ENCODE measurements around the gene OR52I2.

The OR52I2 gene

GRCh38 chr11:4576880-4577279, 4.7 kb upstream of the OR52I2 start:
- DNase-seq (ENCODE audit: low read depth, low spot score): no peak
- POLR2A ChIA-PET: no interaction called here
- no peak for TF ChIP-seq CTCF (IDR thresholded peaks at IDR 0.05; ENCODE audit: insufficient read depth, low read length, missing control alignments)
- CTCF ChIA-PET: interaction anchor here (0.5 kb wide), 1 partner anchor 129 kb away, joined by 3 read pairs; no protein-coding TSS in a partner anchor
- H3K4me3 ChIP-seq (ENCODE audit: low read depth, low read length): no peak overlapping the region

GRCh38 chr11:4577761-4578160, 3.8 kb upstream of the OR52I2 start:
- ChIA-PET POLR2A (no interaction called here), CTCF (no interaction called here)
- DNase-seq (ENCODE audit: low read depth, low spot score): no peak
- no peak for TF ChIP-seq CTCF (IDR thresholded peaks at IDR 0.05; ENCODE audit: insufficient read depth, low read length, missing control alignments)
- H3K4me3 ChIP-seq (ENCODE audit: low read depth, low read length): no peak overlapping the region

GRCh38 chr11:4578624-4579023, 2.9 kb upstream of the OR52I2 start:
- H3K4me3 ChIP-seq (ENCODE audit: low read depth, low read length): no peak overlapping the region
- DNase-seq (ENCODE audit: low read depth, low spot score): no peak
- TF ChIP-seq CTCF (IDR thresholded peaks at IDR 0.05; ENCODE audit: insufficient read depth, low read length, missing control alignments): no peak
- ChIA-PET POLR2A (no interaction called here), CTCF (no interaction called here)

- POLR2A ChIA-PET: no interaction called here
- TF ChIP-seq CTCF (IDR thresholded peaks at IDR 0.05; ENCODE audit: insufficient read depth, low read length, missing control alignments): no peak
- H3K4me3 ChIP-seq (ENCODE audit: low read depth, low read length): no peak overlapping the region
- CTCF ChIA-PET: no interaction called here
- no peak for DNase-seq (ENCODE audit: low read depth, low spot score)
These were observed 1.4 kb upstream of the OR52I2 start for GRCh38 chr11:4580124-4580523.

- H3K4me3 ChIP-seq (ENCODE audit: low read depth, low read length): no peak overlapping the region
- TF ChIP-seq CTCF (IDR thresholded peaks at IDR 0.05; ENCODE audit: insufficient read depth, low read length, missing control alignments): no peak
- ChIA-PET POLR2A (no interaction called here), CTCF (no interaction called here)
- DNase-seq (ENCODE audit: low read depth, low spot score): no peak
These were observed 7.5 kb downstream of the OR52I2 start for GRCh38 chr11:4589017-4589416.

- no peak for DNase-seq (ENCODE audit: low read depth, low spot score)
- POLR2A ChIA-PET: no interaction called here
- H3K4me3 ChIP-seq (ENCODE audit: low read depth, low read length): no peak within 1 kb of the TSS
- TF ChIP-seq CTCF (IDR thresholded peaks at IDR 0.05; ENCODE audit: insufficient read depth, low read length, missing control alignments): no peak
- CTCF ChIA-PET: interaction anchor here (1.0 kb wide), 1 partner anchor 34 kb away, joined by 3 read pairs; no protein-coding TSS in a partner anchor
These were observed 12.2 kb downstream of the OR52I2 start, which contains the start of gene OR52I1 for GRCh38 chr11:4593739-4594138. OR52I1 (plus strand) TSS chr11:4594039; CDS start chr11:4594039, 0 bp downstream.
